Neural progenitor cell (in vitro differentiated cells): Measurements from ENCODE around the gene WNT5B.

Experiments used
- EZH2 ChIP-seq: fragments of 200-600 bp; sonication (generic); IDR thresholded peaks from 2 replicates; pipeline ENCODE4 v1.6.1; 2017; ENCODE audit warnings: antibody characterized with exemption, mild to moderate bottlenecking, moderate library complexity
- TF ChIP-seq, protein P1 (sequence below): fragments of 200-600 bp; sonication (generic); IDR thresholded peaks from 2 replicates; pipeline ENCODE4 v1.5.1; 2017; ENCODE audit warnings: antibody characterized with exemption, mild to moderate bottlenecking

DNA sequence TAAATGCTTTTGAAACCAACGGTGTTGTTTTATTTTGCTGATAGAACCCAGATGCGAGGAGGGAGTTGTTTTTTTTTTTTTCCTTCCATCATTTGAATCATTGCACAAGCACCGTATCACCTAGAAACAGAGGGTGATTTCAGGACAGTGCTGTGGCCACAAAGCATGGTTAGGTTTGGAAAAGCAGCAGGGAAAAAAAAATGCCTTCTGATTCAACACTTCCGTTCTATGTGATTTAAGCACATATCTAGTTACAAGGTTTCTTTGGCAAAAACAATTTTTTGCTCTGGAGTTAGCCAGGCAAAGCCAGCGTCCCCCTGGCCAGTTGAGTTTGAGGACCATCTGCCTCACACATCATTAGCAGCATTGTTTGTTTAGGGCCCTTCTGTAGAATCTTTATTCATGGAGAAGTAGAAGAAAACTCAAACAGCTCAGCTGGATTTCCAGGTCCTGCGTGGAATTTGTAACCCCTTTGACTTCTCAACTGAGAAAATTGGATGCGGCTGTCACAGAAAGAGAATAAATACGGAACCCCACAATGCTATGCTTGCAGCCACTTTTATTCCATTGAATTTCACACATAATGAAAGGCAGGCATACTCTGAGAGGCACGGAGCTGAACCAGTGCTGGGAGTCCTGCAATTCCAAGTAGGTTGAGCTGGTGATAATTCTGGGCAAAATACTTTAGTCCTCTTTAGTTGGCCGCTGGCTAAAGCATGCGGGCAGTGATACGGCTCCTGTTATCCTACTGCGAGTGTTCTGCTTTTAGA is 17.0 kb upstream of the WNT5B start:
- TF ChIP-seq, protein P1, sequence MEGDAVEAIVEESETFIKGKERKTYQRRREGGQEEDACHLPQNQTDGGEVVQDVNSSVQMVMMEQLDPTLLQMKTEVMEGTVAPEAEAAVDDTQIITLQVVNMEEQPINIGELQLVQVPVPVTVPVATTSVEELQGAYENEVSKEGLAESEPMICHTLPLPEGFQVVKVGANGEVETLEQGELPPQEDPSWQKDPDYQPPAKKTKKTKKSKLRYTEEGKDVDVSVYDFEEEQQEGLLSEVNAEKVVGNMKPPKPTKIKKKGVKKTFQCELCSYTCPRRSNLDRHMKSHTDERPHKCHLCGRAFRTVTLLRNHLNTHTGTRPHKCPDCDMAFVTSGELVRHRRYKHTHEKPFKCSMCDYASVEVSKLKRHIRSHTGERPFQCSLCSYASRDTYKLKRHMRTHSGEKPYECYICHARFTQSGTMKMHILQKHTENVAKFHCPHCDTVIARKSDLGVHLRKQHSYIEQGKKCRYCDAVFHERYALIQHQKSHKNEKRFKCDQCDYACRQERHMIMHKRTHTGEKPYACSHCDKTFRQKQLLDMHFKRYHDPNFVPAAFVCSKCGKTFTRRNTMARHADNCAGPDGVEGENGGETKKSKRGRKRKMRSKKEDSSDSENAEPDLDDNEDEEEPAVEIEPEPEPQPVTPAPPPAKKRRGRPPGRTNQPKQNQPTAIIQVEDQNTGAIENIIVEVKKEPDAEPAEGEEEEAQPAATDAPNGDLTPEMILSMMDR = no peak
- TF ChIP-seq EZH2 = no peak
